Lower leg skin (tissue), 4 donors: ENCODE results near the gene ATP6V0D1. TPM values are rescaled to one million over a fixed set of nuclear protein-coding genes. Genes with fewer than 3 reads are reported as not detected.

Experiments used
- DNase-seq, 2 donors: peaks; one replicate each; pipeline ENCODE4 v3.0.0-alpha.2; 2019; ENCODE audit warnings: low spot score in 2 of 2
- H3K4me3 ChIP-seq: fragments of 200-600 bp; sonication (generic); 2 replicates; pipeline ENCODE4 v1.5.1; 2017; ENCODE audit warnings: mild to moderate bottlenecking, low read depth; ENCODE audit not compliant: poor library complexity, severe bottlenecking
- CTCF ChIP-seq, 3 donors: fragments of 450-650 bp; IDR thresholded peaks; one replicate each; pipeline ENCODE4 v1.5.1; 2016; ENCODE audit warnings: antibody characterized with exemption in 3 of 3, mild to moderate bottlenecking in 3 of 3, moderate library complexity in 2 of 3
- POLR2A ChIP-seq, 2 donors: fragments of 450-650 bp; IDR thresholded peaks; one replicate each; pipeline ENCODE4 v1.6.1; 2016 to 2017; ENCODE audit warnings: antibody characterized with exemption in 2 of 2, mild to moderate bottlenecking in 1 of 2, moderate library complexity in 1 of 2
- WGBS, 2 donors: methylation state at CpG; one replicate each; pipeline ENCODE4 v1.1.5; 2018; 5-methylcytosine and 5-hydroxymethylcytosine counted together
- intact Hi-C: fragments of 100-400 bp; cut with DNase I; formaldehyde crosslinking; loops from one replicate; pipeline ENCODE4 v1.15.0; 2023; ENCODE audit warnings: low total_unique reads
- total RNA-seq, 4 donors: library from RNA; depleted of rRNA; stranded (reverse); fragments of >200 nt; gene quantifications; one replicate each; pipeline ENCODE4 v1.1.0, GENCODE V29; 2016

The ATP6V0D1 gene
- total RNA-seq, 4 donors from 2014 or later = 114 to 141 (median 131) TPM

- DNase-seq = no peak
- intact Hi-C loops = no loop called here
- TF ChIP-seq CTCF (IDR thresholded peaks at IDR 0.05) (no peak), POLR2A (IDR thresholded peaks at IDR 0.05) (no peak)
- 73 to 74% methylated on average over 3 of the region's 3 CpGs for WGBS, 2 donors
- no peak overlapping the region for H3K4me3 ChIP-seq
These were observed 5.8 kb upstream of the ATP6V0D1 start for GRCh38 chr16:67486805-67487204.

GRCh38 chr16:67483731-67484525 is 3.0 kb upstream of the ATP6V0D1 start:
- WGBS, 2 donors = 89 to 93% methylated on average over 12 of the region's 12 CpGs
- intact Hi-C loops = no loop called here
- no peak for DNase-seq
- no peak overlapping the region for H3K4me3 ChIP-seq
- no peak for TF ChIP-seq CTCF (IDR thresholded peaks at IDR 0.05)
- TF ChIP-seq POLR2A (IDR thresholded peaks at IDR 0.05) = no peak

- no peak within 1 kb of the TSS for H3K4me3 ChIP-seq
- 86 to 94% methylated on average over 2 to 5 of the region's 6 CpGs for WGBS, 2 donors
These were observed 2.2 kb upstream of the ATP6V0D1 start, which contains the start of gene AGRP for GRCh38 chr16:67483150-67483549. TSS of gene AGRP (minus strand) at chr16:67483547. CDS start at chr16:67483398, 149 bp downstream.

GRCh38 chr16:67482233-67482924 is 1.4 kb upstream of the ATP6V0D1 start:
- 52 to 72% methylated on average over 25 of the region's 25 CpGs for WGBS, 2 donors

More at GRCh38 chr16:67483150-67483549, 2.2 kb upstream of the ATP6V0D1 start, which contains the start of gene AGRP:
- no peak for DNase-seq
- TF ChIP-seq CTCF (IDR thresholded peaks at IDR 0.05) (no peak), POLR2A (IDR thresholded peaks at IDR 0.05) (no peak)
- intact Hi-C loops = no loop called here

More at GRCh38 chr16:67482233-67482924, 1.4 kb upstream of the ATP6V0D1 start:
- no peak overlapping the region for H3K4me3 ChIP-seq
- intact Hi-C loops = no loop called here
- DNase-seq = no peak
- TF ChIP-seq POLR2A (IDR thresholded peaks at IDR 0.05) (no peak), CTCF (IDR thresholded peaks at IDR 0.05) (no peak)
